ENCODE measurements around the gene CAD. TPM values are rescaled to one million over a fixed set of nuclear protein-coding genes. Genes with fewer than 3 reads are reported as not detected.

Gene CAD
- total RNA-seq, 1 donor from 2014 or later: 51.2 TPM

DNA sequence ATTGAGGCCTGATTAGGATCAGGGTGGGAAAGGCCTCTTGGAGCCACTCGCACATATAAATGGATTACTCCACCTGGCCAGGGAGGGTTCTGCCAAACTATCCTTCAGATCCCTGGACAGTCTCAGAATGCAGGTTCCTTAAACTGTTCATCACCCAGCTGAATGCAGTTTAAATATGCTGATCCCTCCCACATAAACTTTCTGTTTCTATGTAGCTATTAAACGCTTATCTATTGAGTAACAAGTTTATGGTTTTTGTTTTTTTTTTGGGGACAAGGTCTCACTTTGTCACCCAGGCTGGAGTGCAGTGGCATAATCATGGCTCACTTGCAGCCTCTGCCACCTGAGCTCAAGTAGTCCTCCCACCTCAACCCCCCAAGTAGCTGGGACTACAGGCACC is 1.9 kb downstream of the CAD start:
- DNase-seq (ENCODE audit: low read depth): no peak
- Histone ChIP-seq H3K9me3 (ENCODE audit: insufficient read depth, low read depth, low read length) (no peaks in the 10 kb centered on the region), H3K27ac (ENCODE audit: low read depth, low read length) (no peak overlapping the region), H2AFZ (ENCODE audit: low read depth, low read length) (no peak overlapping the region), H3K4me1 (ENCODE audit: insufficient read depth, low read length) (peaks cover 10% of the 10 kb centered on the region), H3K9ac (ENCODE audit: low read length) (no peak overlapping the region), H3K79me2 (ENCODE audit: insufficient read depth, low read length) (peaks cover 41% of the 10 kb centered on the region), H3K4me2 (ENCODE audit: low read length) (no peak overlapping the region), H4K20me1 (ENCODE audit: insufficient read depth, low read length) (peaks cover 4% of the 10 kb centered on the region), H3K4me3 (ENCODE audit: insufficient read depth, low read depth, low read length) (no peak overlapping the region), H3K36me3 (ENCODE audit: insufficient read depth, low read length) (peaks cover 38% of the 10 kb centered on the region), H3K27me3 (ENCODE audit: insufficient read depth, low read length) (no peaks in the 10 kb centered on the region)
- no peak for FAIRE-seq
- Mint-ChIP-seq H3K27ac (ENCODE audit: unreplicated experiment) (no peak overlapping the region), H3K36me3 (ENCODE audit: low read depth, unreplicated experiment) (peaks cover 19% of the 10 kb centered on the region), H3K9me3 (ENCODE audit: unreplicated experiment) (no peaks in the 10 kb centered on the region), H3K27me3 (ENCODE audit: low read depth, unreplicated experiment) (no peaks in the 10 kb centered on the region), H3K4me1 (ENCODE audit: low read depth, unreplicated experiment) (peaks cover 9% of the 10 kb centered on the region), H3K4me3 (ENCODE audit: unreplicated experiment) (peak overlapping the region; percentile 87)
- no peak for TF ChIP-seq EZH2 (IDR thresholded peaks at IDR 0.05; ENCODE audit: insufficient read depth, low read length)
- TF ChIP-seq, protein P1, sequence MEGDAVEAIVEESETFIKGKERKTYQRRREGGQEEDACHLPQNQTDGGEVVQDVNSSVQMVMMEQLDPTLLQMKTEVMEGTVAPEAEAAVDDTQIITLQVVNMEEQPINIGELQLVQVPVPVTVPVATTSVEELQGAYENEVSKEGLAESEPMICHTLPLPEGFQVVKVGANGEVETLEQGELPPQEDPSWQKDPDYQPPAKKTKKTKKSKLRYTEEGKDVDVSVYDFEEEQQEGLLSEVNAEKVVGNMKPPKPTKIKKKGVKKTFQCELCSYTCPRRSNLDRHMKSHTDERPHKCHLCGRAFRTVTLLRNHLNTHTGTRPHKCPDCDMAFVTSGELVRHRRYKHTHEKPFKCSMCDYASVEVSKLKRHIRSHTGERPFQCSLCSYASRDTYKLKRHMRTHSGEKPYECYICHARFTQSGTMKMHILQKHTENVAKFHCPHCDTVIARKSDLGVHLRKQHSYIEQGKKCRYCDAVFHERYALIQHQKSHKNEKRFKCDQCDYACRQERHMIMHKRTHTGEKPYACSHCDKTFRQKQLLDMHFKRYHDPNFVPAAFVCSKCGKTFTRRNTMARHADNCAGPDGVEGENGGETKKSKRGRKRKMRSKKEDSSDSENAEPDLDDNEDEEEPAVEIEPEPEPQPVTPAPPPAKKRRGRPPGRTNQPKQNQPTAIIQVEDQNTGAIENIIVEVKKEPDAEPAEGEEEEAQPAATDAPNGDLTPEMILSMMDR (IDR thresholded peaks at IDR 0.05; ENCODE audit: insufficient read depth, low read depth, low read length): no peak

DNA sequence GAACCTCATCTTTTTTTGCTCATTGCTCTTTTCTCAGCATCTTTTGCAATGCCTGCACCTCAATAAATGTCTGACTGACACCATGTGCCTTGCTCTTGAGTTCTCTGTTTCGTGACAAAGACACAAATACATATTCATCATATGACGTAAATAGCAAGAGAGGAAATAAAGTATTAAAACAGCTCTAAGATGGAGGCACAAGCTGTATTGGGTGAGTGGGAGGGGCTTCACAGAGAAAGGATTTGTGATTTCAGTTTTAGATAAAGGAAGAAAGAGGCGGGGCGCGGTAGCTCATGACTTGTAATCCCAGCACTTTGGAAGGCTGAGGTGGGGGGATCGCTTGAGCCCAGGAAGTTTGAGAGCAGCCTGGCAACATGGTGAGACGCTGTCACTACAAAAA is 2.9 kb downstream of the CAD start:
- peaks cover 4% of the 10 kb centered on the region for H4K20me1 ChIP-seq (ENCODE audit: insufficient read depth, low read length)
- no peak overlapping the region for H3K9ac ChIP-seq (ENCODE audit: low read length)
- H3K4me1 Mint-ChIP-seq (ENCODE audit: low read depth, unreplicated experiment): peaks cover 7% of the 10 kb centered on the region
- no peaks in the 10 kb centered on the region for H3K27me3 Mint-ChIP-seq (ENCODE audit: low read depth, unreplicated experiment)
- peaks cover 39% of the 10 kb centered on the region for H3K79me2 ChIP-seq (ENCODE audit: insufficient read depth, low read length)
- FAIRE-seq (no peak), DNase-seq (ENCODE audit: low read depth) (no peak)
- H3K36me3 Mint-ChIP-seq (ENCODE audit: low read depth, unreplicated experiment): peaks cover 22% of the 10 kb centered on the region
- H3K27ac ChIP-seq (ENCODE audit: low read depth, low read length): no peak overlapping the region
- H2AFZ ChIP-seq (ENCODE audit: low read depth, low read length): no peak overlapping the region
- H3K27me3 ChIP-seq (ENCODE audit: insufficient read depth, low read length): no peaks in the 10 kb centered on the region
- no peaks in the 10 kb centered on the region for H3K9me3 ChIP-seq (ENCODE audit: insufficient read depth, low read depth, low read length)
- no peak overlapping the region for H3K4me2 ChIP-seq (ENCODE audit: low read length)
- H3K4me1 ChIP-seq (ENCODE audit: insufficient read depth, low read length): peaks cover 10% of the 10 kb centered on the region
- H3K4me3 Mint-ChIP-seq (ENCODE audit: unreplicated experiment): no peak overlapping the region
- no peak overlapping the region for H3K27ac Mint-ChIP-seq (ENCODE audit: unreplicated experiment)
- H3K9me3 Mint-ChIP-seq (ENCODE audit: unreplicated experiment): no peaks in the 10 kb centered on the region
- TF ChIP-seq, protein P1 (IDR thresholded peaks at IDR 0.05; ENCODE audit: insufficient read depth, low read depth, low read length): no peak
- TF ChIP-seq EZH2 (IDR thresholded peaks at IDR 0.05; ENCODE audit: insufficient read depth, low read length): no peak
- no peak overlapping the region for H3K4me3 ChIP-seq (ENCODE audit: insufficient read depth, low read depth, low read length)
- H3K36me3 ChIP-seq (ENCODE audit: insufficient read depth, low read length): peaks cover 47% of the 10 kb centered on the region

DNA sequence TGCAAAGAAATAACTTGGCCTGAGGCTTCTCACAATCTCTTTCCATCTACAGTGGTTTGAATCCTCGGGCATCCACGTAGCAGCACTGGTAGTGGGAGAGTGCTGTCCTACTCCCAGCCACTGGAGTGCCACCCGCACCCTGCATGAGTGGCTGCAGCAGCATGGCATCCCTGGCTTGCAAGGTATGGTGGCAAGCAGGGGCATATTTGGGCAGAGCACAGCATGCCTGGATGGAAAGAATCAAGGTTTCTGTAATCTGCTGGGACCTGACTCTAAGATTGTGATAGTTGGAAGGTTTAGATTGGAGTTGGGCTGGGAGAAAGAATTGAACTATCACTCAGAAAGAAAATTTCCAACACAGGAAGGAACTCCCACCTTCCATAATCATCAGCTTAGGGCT is 4.0 kb downstream of the CAD start:
- H3K4me3 Mint-ChIP-seq (ENCODE audit: unreplicated experiment): no peak overlapping the region
- no peak overlapping the region for H3K27ac Mint-ChIP-seq (ENCODE audit: unreplicated experiment)
- Histone ChIP-seq H3K36me3 (ENCODE audit: insufficient read depth, low read length) (peaks cover 47% of the 10 kb centered on the region), H3K79me2 (ENCODE audit: insufficient read depth, low read length) (peaks cover 39% of the 10 kb centered on the region), H4K20me1 (ENCODE audit: insufficient read depth, low read length) (peaks cover 7% of the 10 kb centered on the region), H3K9me3 (ENCODE audit: insufficient read depth, low read depth, low read length) (no peaks in the 10 kb centered on the region), H3K4me3 (ENCODE audit: insufficient read depth, low read depth, low read length) (no peak overlapping the region), H2AFZ (ENCODE audit: low read depth, low read length) (no peak overlapping the region), H3K4me2 (ENCODE audit: low read length) (no peak overlapping the region), H3K27me3 (ENCODE audit: insufficient read depth, low read length) (no peaks in the 10 kb centered on the region), H3K27ac (ENCODE audit: low read depth, low read length) (no peak overlapping the region), H3K4me1 (ENCODE audit: insufficient read depth, low read length) (peaks cover 10% of the 10 kb centered on the region), H3K9ac (ENCODE audit: low read length) (no peak overlapping the region)
- H3K9me3 Mint-ChIP-seq (ENCODE audit: unreplicated experiment): no peaks in the 10 kb centered on the region
- TF ChIP-seq, protein P1 (IDR thresholded peaks at IDR 0.05; ENCODE audit: insufficient read depth, low read depth, low read length): no peak
- TF ChIP-seq EZH2 (IDR thresholded peaks at IDR 0.05; ENCODE audit: insufficient read depth, low read length): no peak
- FAIRE-seq: no peak
- DNase-seq (ENCODE audit: low read depth): no peak
- H3K36me3 Mint-ChIP-seq (ENCODE audit: low read depth, unreplicated experiment): peaks cover 22% of the 10 kb centered on the region
- H3K4me1 Mint-ChIP-seq (ENCODE audit: low read depth, unreplicated experiment): peaks cover 7% of the 10 kb centered on the region
- H3K27me3 Mint-ChIP-seq (ENCODE audit: low read depth, unreplicated experiment): no peaks in the 10 kb centered on the region

Measured in astrocyte (in vitro differentiated cells and primary cell).